Measurements from ENCODE around the gene IL21R.

The IL21R gene

GRCh38 chr16:27364493-27365141, 37.4 kb upstream of the IL21R start:
- TF ChIP-seq CSRNP3 (CRISPR knock-in tag; IDR thresholded peaks at IDR 0.05) = no peak
- no peak for TF ChIP-seq ISL1 (CRISPR knock-in tag; IDR thresholded peaks at IDR 0.05)
- no peak for TF ChIP-seq TOX (CRISPR knock-in tag; IDR thresholded peaks at IDR 0.05; ENCODE audit: borderline replicate concordance)
- no peak for TF ChIP-seq ZC3H10 (CRISPR knock-in tag; IDR thresholded peaks at IDR 0.05)
- no peak for ATAC-seq

- ATAC-seq = no peak
- TF ChIP-seq OSR1 (CRISPR knock-in tag; IDR thresholded peaks at IDR 0.05) (no peak), SNAI2 (CRISPR knock-in tag; IDR thresholded peaks at IDR 0.05) (no peak), ZNF70 (CRISPR knock-in tag; IDR thresholded peaks at IDR 0.05) (no peak), ISL1 (CRISPR knock-in tag; IDR thresholded peaks at IDR 0.05) (no peak), TOX (CRISPR knock-in tag; IDR thresholded peaks at IDR 0.05; ENCODE audit: borderline replicate concordance) (no peak), CSDC2 (CRISPR knock-in tag; IDR thresholded peaks at IDR 0.05) (no peak), ZFP3 (CRISPR knock-in tag; IDR thresholded peaks at IDR 0.05) (no peak), ZFP30 (CRISPR knock-in tag; IDR thresholded peaks at IDR 0.05) (no peak), ZC3H10 (CRISPR knock-in tag; IDR thresholded peaks at IDR 0.05) (no peak), ARNTL (CRISPR knock-in tag; IDR thresholded peaks at IDR 0.05; ENCODE audit: borderline replicate concordance, low read depth) (no peak), ESRRG (CRISPR knock-in tag; IDR thresholded peaks at IDR 0.05) (no peak), ZNF8 (CRISPR knock-in tag; IDR thresholded peaks at IDR 0.05) (no peak)
Measured at GRCh38 chr16:27365142-27366089, 36.6 kb upstream of the IL21R start.

- TF ChIP-seq TCF4 (CRISPR knock-in tag; IDR thresholded peaks at IDR 0.05; ENCODE audit: borderline replicate concordance) (no peak), ZNF565 (CRISPR knock-in tag; conservative IDR thresholded peaks at IDR 0.05; ENCODE audit: low read depth) (no peak), ISL1 (CRISPR knock-in tag; IDR thresholded peaks at IDR 0.05) (no peak), ESRRG (CRISPR knock-in tag; IDR thresholded peaks at IDR 0.05) (no peak), ZFP30 (CRISPR knock-in tag; IDR thresholded peaks at IDR 0.05) (no peak), BACH2 (CRISPR knock-in tag; IDR thresholded peaks at IDR 0.05; ENCODE audit: borderline replicate concordance) (no peak), TOX (CRISPR knock-in tag; IDR thresholded peaks at IDR 0.05; ENCODE audit: borderline replicate concordance) (no peak), RARB (CRISPR knock-in tag; IDR thresholded peaks at IDR 0.05) (no peak), PPARA (CRISPR knock-in tag; IDR thresholded peaks at IDR 0.05; ENCODE audit: borderline replicate concordance) (no peak), CSRNP3 (CRISPR knock-in tag; IDR thresholded peaks at IDR 0.05) (no peak), ZC3H10 (CRISPR knock-in tag; IDR thresholded peaks at IDR 0.05) (no peak), SNAI2 (CRISPR knock-in tag; IDR thresholded peaks at IDR 0.05) (no peak), PATZ1 (CRISPR knock-in tag; IDR thresholded peaks at IDR 0.05; ENCODE audit: borderline replicate concordance) (no peak), POU6F1 (CRISPR knock-in tag; IDR thresholded peaks at IDR 0.05; ENCODE audit: borderline replicate concordance, low read depth) (no peak), GLIS3 (CRISPR knock-in tag; IDR thresholded peaks at IDR 0.05) (no peak)
- ATAC-seq = no peak
Measured at GRCh38 chr16:27366687-27367460, 35.1 kb upstream of the IL21R start.
